HepG2 (cell line): ENCODE measurements around the gene PIF1. TPM values are rescaled to one million over a fixed set of nuclear protein-coding genes. Genes with fewer than 3 reads are reported as not detected.

Source experiments
- ZNF724P ChIP-seq: sonication (generic); formaldehyde crosslinking; IDR thresholded peaks from 2 replicates; pipeline ENCODE4 v1.8.0; 2022; ENCODE audit warnings: missing genetic modification reagents, borderline replicate concordance
- polyA plus RNA-seq, 8 experiments: library from polyadenylated mRNA; depleted of rRNA in 3 of 8; stranded (reverse) in 7 of 8; unstranded in 1 of 8; fragments of >200 nt; fragmentation: Illumina TruSeq in 4 of 8; extraction: Trizol in 4 of 8; gene quantifications; 2 replicates each; pipeline versions ENCODE4 v1.2.1 to v1.2.3, GENCODE V29; 2011 to 2016; ENCODE audit warnings: low read depth in 4 of 8, missing spikeins in 1 of 8, mixed read lengths in 1 of 8; ENCODE audit not compliant: insufficient read depth in 1 of 8
- total RNA-seq, 5 experiments: library from RNA; depleted of rRNA; stranded (reverse); fragments of >200 nt; fragmentation: Illumina TruSeq; extraction: Trizol; gene quantifications; 2 replicates each; pipeline ENCODE4 v1.2.3, GENCODE V29; 2016; ENCODE audit warnings: low read depth in 1 of 5
- TF ChIP-seq, protein P1 (sequence below): sonication (generic); formaldehyde crosslinking; IDR thresholded peaks from one replicate; pipeline ENCODE4 v1.5.1; 2020; ENCODE audit warnings: mild to moderate bottlenecking, missing genetic modification reagents; ENCODE audit errors: not compliant biosample characterization
- TF ChIP-seq, protein P2 (sequence below), 2 experiments: sonication (generic) in 1 of 2; formaldehyde crosslinking in 1 of 2; IDR thresholded peaks; 2 replicates each; pipeline versions ENCODE4 v1.4.0 to v1.6.1; 2016 to 2020; ENCODE audit warnings: borderline replicate concordance in 1 of 2, low read depth in 1 of 2, mild to moderate bottlenecking in 1 of 2, missing genetic modification reagents in 1 of 2
- TF ChIP-seq, protein P3 (sequence below): sonication (generic); formaldehyde crosslinking; IDR thresholded peaks from 2 replicates; pipeline ENCODE4 v1.9.0; 2021; ENCODE audit warnings: missing genetic modification reagents, borderline replicate concordance

PIF1 gene
- total and polyA plus RNA-seq, 2 of the 13 experiments (the other 11 are each of a cell fraction or from before 2014, with no cell fraction given), result 18.5 to 19.7 TPM

DNA sequence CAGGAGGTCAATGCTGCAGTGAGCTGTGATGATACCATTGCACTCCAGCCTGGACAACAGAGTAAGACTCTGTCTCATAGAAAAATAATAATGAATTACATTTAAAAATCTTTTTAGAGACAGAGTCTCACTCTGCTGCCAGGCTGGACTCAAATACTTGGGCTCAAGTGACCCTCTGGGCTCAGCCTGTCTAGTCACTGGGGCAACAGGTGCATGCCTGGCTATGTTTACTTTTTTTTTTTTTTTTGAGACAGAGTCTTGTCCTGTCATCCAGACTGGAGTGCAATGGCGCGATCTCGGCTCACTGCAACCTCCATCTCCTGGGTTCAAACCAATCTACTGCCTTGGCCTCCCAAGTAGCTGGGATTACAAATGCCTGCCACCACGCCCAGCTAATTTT is 8.2 kb upstream of the PIF1 start (continued):
- TF ChIP-seq, protein P1, sequence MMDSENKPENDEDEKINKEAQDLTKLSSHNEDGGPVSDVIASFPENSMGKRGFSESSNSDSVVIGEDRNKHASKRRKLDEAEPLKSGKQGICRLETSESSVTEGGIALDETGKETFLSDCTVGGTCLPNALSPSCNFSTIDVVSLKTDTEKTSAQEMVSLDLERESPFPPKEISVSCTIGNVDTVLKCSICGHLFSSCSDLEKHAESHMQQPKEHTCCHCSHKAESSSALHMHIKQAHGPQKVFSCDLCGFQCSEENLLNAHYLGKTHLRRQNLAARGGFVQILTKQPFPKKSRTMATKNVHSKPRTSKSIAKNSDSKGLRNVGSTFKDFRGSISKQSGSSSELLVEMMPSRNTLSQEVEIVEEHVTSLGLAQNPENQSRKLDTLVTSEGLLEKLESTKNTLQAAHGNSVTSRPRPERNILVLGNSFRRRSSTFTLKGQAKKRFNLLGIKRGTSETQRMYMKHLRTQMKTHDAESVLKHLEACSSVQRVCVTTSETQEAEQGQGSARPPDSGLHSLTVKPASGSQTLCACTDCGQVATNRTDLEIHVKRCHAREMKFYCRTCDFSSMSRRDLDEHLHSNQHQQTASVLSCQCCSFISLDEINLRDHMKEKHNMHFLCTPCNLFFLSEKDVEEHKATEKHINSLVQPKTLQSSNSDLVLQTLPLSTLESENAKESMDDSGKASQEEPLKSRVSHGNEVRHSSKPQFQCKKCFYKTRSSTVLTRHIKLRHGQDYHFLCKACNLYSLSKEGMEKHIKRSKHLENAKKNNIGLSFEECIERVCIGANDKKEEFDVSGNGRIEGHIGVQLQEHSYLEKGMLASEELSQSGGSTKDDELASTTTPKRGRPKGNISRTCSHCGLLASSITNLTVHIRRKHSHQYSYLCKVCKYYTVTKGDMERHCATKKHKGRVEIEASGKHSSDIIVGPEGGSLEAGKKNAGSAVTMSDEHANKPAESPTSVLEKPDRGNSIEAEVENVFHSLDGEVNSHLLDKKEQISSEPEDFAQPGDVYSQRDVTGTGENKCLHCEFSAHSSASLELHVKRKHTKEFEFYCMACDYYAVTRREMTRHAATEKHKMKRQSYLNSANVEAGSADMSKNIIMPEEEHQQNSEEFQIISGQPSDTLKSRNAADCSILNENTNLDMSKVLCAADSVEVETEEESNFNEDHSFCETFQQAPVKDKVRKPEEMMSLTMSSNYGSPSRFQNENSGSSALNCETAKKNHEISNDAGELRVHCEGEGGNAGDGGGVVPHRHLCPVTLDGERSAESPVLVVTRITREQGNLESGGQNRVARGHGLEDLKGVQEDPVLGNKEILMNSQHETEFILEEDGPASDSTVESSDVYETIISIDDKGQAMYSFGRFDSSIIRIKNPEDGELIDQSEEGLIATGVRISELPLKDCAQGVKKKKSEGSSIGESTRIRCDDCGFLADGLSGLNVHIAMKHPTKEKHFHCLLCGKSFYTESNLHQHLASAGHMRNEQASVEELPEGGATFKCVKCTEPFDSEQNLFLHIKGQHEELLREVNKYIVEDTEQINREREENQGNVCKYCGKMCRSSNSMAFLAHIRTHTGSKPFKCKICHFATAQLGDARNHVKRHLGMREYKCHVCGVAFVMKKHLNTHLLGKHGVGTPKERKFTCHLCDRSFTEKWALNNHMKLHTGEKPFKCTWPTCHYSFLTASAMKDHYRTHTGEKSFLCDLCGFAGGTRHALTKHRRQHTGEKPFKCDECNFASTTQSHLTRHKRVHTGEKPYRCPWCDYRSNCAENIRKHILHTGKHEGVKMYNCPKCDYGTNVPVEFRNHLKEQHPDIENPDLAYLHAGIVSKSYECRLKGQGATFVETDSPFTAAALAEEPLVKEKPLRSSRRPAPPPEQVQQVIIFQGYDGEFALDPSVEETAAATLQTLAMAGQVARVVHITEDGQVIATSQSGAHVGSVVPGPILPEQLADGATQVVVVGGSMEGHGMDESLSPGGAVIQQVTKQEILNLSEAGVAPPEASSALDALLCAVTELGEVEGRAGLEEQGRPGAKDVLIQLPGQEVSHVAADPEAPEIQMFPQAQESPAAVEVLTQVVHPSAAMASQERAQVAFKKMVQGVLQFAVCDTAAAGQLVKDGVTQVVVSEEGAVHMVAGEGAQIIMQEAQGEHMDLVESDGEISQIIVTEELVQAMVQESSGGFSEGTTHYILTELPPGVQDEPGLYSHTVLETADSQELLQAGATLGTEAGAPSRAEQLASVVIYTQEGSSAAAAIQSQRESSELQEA (CRISPR knock-in tag), result no peak
- TF ChIP-seq, protein P2, sequence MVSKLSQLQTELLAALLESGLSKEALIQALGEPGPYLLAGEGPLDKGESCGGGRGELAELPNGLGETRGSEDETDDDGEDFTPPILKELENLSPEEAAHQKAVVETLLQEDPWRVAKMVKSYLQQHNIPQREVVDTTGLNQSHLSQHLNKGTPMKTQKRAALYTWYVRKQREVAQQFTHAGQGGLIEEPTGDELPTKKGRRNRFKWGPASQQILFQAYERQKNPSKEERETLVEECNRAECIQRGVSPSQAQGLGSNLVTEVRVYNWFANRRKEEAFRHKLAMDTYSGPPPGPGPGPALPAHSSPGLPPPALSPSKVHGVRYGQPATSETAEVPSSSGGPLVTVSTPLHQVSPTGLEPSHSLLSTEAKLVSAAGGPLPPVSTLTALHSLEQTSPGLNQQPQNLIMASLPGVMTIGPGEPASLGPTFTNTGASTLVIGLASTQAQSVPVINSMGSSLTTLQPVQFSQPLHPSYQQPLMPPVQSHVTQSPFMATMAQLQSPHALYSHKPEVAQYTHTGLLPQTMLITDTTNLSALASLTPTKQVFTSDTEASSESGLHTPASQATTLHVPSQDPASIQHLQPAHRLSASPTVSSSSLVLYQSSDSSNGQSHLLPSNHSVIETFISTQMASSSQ (IDR thresholded peaks at IDR 0.05; ENCODE audit: low read depth), result no peak
- TF ChIP-seq, protein P2 (CRISPR knock-in tag; IDR thresholded peaks at IDR 0.05; ENCODE audit: borderline replicate concordance), result no peak
- TF ChIP-seq ZNF724P (CRISPR knock-in tag), result no peak
- TF ChIP-seq, protein P3, sequence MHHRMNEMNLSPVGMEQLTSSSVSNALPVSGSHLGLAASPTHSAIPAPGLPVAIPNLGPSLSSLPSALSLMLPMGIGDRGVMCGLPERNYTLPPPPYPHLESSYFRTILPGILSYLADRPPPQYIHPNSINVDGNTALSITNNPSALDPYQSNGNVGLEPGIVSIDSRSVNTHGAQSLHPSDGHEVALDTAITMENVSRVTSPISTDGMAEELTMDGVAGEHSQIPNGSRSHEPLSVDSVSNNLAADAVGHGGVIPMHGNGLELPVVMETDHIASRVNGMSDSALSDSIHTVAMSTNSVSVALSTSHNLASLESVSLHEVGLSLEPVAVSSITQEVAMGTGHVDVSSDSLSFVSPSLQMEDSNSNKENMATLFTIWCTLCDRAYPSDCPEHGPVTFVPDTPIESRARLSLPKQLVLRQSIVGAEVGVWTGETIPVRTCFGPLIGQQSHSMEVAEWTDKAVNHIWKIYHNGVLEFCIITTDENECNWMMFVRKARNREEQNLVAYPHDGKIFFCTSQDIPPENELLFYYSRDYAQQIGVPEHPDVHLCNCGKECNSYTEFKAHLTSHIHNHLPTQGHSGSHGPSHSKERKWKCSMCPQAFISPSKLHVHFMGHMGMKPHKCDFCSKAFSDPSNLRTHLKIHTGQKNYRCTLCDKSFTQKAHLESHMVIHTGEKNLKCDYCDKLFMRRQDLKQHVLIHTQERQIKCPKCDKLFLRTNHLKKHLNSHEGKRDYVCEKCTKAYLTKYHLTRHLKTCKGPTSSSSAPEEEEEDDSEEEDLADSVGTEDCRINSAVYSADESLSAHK, result no peak
